PC-9 (cell line): ENCODE results near the gene IFNL1. TPM values are rescaled to one million over a fixed set of nuclear protein-coding genes. Genes with fewer than 3 reads are reported as not detected.

Source experiments
- BruUV-seq: library from RNA; stranded (reverse); fragments of 400-500 nt; replicated peaks from 2 replicates; lab custom pipeline; 2021; lab: Mats Ljungman, UMichigan
- CTCF ChIA-PET: fragments of 300-600 bp; sonication (Branson Sonifier 250); formaldehyde crosslinking; loops from one replicate; lab custom pipeline; 2022; ENCODE audit warnings: antibody characterized with exemption; lab: Charles Lee
- POLR2A ChIA-PET: fragments of 300-600 bp; sonication (Branson Sonifier 250); formaldehyde crosslinking; loops from one replicate; lab custom pipeline; 2022; ENCODE audit warnings: antibody characterized with exemption; ENCODE audit not compliant: unreplicated experiment; lab: Charles Lee
- DNase-seq, 2 experiments: peaks; one replicate each; pipeline versions ENCODE4 v3.0.0 to v3.0.0-alpha.2; 2015 to 2022; ENCODE audit warnings: mixed read lengths in 1 of 2
- H2AFZ ChIP-seq: fragments of 200-600 bp; sonication (generic); 2 replicates; pipeline ENCODE4 v1.8.1; 2017; ENCODE audit warnings: antibody characterized with exemption
- H3F3A ChIP-seq: fragments of 200-600 bp; sonication (generic); 2 replicates; pipeline ENCODE4 v1.8.1; 2017; ENCODE audit warnings: antibody characterized with exemption, mild to moderate bottlenecking, low read depth; ENCODE audit not compliant: insufficient read depth
- H3K27ac ChIP-seq: fragments of 200-600 bp; sonication (generic); 2 replicates; pipeline ENCODE4 v1.6.1; 2016; ENCODE audit warnings: mixed run types
- H3K27me3 ChIP-seq: fragments of 200-600 bp; sonication (generic); 2 replicates; pipeline ENCODE4 v1.6.1; 2016; ENCODE audit warnings: low read depth, mixed run types; ENCODE audit not compliant: insufficient read depth
- H3K36me3 ChIP-seq: fragments of 200-600 bp; sonication (generic); 2 replicates; pipeline ENCODE4 v1.6.1; 2016; ENCODE audit warnings: low read depth, mixed run types
- H3K4me1 ChIP-seq: fragments of 200-600 bp; sonication (generic); replicated peaks from 2 replicates; pipeline ENCODE4 v1.6.1; 2016; ENCODE audit warnings: mixed run types; ENCODE audit not compliant: insufficient read depth
- H3K4me2 ChIP-seq: fragments of 200-600 bp; sonication (generic); 2 replicates; pipeline ENCODE4 v1.6.1; 2017; ENCODE audit warnings: mixed run types
- H3K4me3 ChIP-seq: fragments of 200-600 bp; sonication (generic); 2 replicates; pipeline ENCODE4 v1.6.1; 2016; ENCODE audit warnings: mixed run types
- H3K79me2 ChIP-seq: fragments of 200-600 bp; sonication (generic); 2 replicates; pipeline ENCODE4 v1.6.1; 2017; ENCODE audit warnings: low read depth, mixed run types
- H3K9me2 ChIP-seq: fragments of 200-600 bp; sonication (generic); 2 replicates; pipeline ENCODE4 v1.8.1; 2017; ENCODE audit warnings: mild to moderate bottlenecking; ENCODE audit not compliant: insufficient read depth
- H3K9me3 ChIP-seq: fragments of 200-600 bp; sonication (generic); 2 replicates; pipeline ENCODE4 v1.8.1; 2016; ENCODE audit warnings: low read depth; ENCODE audit not compliant: insufficient read depth
- H4K20me1 ChIP-seq: fragments of 200-600 bp; sonication (generic); 2 replicates; pipeline ENCODE4 v1.8.1; 2017; ENCODE audit not compliant: insufficient read depth
- CTCF ChIP-seq: fragments of 200-600 bp; sonication (generic); conservative IDR thresholded peaks from 2 replicates; pipeline ENCODE4 v1.6.1; 2017; ENCODE audit warnings: mixed run types, antibody characterized with exemption, mild to moderate bottlenecking, moderate library complexity
- EZH2 ChIP-seq: fragments of 200-600 bp; sonication (generic); IDR thresholded peaks from 2 replicates; pipeline ENCODE4 v1.8.0; 2017; ENCODE audit warnings: antibody characterized with exemption, low read depth
- intact Hi-C: fragments of 100-400 bp; cut with micrococcal nuclease; formaldehyde crosslinking; loops from one replicate; pipeline ENCODE4 v1.10.0; 2022; ENCODE audit not compliant: unreplicated experiment
- total RNA-seq: library from RNA; stranded (reverse); gene quantifications from 2 replicates; pipeline ENCODE4 v1.2.3, GENCODE V29; 2021

IFNL1 gene
- total RNA-seq, 1 experiment from 2014 or later = not detected

DNA sequence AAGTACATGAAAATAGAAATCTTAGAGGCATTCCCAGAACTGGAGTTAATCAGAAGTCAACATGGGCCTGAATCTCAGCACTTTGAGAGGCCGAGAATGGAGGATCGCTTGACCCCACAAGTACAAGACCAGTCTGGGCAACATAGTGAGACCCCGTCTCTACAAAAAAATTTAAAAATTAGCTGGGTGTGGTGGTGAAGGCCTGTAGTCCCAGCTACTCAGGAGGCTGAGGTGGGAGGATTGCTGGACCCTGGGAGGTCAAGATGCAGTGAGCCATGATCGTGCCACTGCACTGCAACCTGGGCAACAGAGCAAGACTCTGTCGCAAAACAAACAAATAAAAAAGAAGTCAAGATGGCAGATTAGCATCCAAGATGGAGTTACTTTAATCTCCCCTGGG is 19.5 kb upstream of the IFNL1 start:
- Histone ChIP-seq H3K36me3 (no peaks in the 10 kb centered on the region), H3F3A (peaks cover 3% of the 10 kb centered on the region; the same call in 1 of the 2 replicates), H3K27ac (no peak overlapping the region), H3K79me2 (no peaks in the 10 kb centered on the region), H4K20me1 (no peaks in the 10 kb centered on the region), H3K9me3 (no peaks in the 10 kb centered on the region), H3K4me1 (peaks cover 5% of the 10 kb centered on the region; the same call in 1 of the 2 replicates), H3K9me2 (no peaks in the 10 kb centered on the region), H3K4me2 (no peak overlapping the region), H3K4me3 (no peak overlapping the region), H3K27me3 (no peaks in the 10 kb centered on the region), H2AFZ (no peak overlapping the region)
- intact Hi-C loops = no loop called here
- TF ChIP-seq CTCF (no peak), EZH2 (no peak)
- ChIA-PET POLR2A (no interaction called here), CTCF (no interaction called here)
- no TSS peak for BruUV-seq
- no peak for DNase-seq

DNA sequence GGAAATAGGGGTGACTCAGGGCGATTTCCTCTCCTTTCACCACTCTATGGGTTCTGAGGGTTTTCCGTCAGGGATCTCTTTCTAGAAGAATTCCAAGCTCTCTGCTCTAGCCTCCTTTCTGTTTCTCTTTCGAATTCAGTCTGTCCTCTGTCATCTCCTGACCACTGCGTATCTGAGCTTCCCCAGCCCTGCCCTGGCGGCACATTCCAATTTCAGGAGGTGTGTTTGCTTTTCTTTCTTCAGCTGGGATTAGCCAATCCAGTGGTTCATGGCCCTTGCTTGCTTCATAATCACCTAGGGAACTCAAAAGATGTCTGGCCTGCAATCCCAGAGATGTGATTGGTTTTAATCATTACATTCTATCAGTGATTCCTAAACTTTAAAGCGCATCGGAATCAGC is 18.6 kb upstream of the IFNL1 start:
- POLR2A ChIA-PET = interaction anchor here (0.6 kb wide), 1 partner anchor 584 kb away, joined by 4 read pairs; no protein-coding TSS in a partner anchor
- H3K4me3 ChIP-seq = no peak overlapping the region
- peaks cover 5% of the 10 kb centered on the region; the same call in 1 of the 2 replicates for H3K4me1 ChIP-seq
- DNase-seq = peak; percentile 43 to 77
- H3F3A ChIP-seq = peaks cover 3% of the 10 kb centered on the region; the same call in 1 of the 2 replicates
- no peak overlapping the region for H2AFZ ChIP-seq
- H3K4me2 ChIP-seq = peak overlapping the region; percentile 45
- no peak for TF ChIP-seq EZH2
- intact Hi-C loops = no loop called here
- no peaks in the 10 kb centered on the region for H3K79me2 ChIP-seq
- no peaks in the 10 kb centered on the region for H3K36me3 ChIP-seq
- no peak overlapping the region for H3K27ac ChIP-seq
- H3K9me3 ChIP-seq = no peaks in the 10 kb centered on the region
- no peaks in the 10 kb centered on the region for H3K27me3 ChIP-seq
- no peaks in the 10 kb centered on the region for H4K20me1 ChIP-seq
- BruUV-seq = no TSS peak
- CTCF ChIA-PET = no interaction called here
- no peaks in the 10 kb centered on the region for H3K9me2 ChIP-seq

DNA sequence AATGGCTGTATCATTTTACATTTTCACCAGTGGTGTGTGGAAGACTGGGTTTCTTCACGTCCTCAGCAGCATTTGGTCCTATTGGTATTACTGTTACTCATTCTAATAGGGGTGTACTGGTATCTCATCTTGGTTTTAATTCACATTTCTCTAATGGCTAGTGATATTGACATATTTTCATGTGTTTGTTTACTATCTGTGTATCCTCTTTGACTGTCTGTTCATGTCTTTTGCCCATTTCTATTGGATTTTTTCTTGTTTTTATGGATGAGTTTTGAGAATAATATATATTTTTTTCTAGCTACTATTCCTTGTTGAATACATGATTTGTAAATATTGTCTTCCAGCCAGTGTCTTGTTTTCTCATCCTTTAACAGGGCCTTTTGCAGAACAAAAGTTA is 14.2 kb upstream of the IFNL1 start:
- H3F3A ChIP-seq = peaks cover 3% of the 10 kb centered on the region; the same call in 1 of the 2 replicates
- H3K9me3 ChIP-seq = peaks cover 6% of the 10 kb centered on the region; the same call in 1 of the 2 replicates
- intact Hi-C loops = no loop called here
- H3K36me3 ChIP-seq = no peaks in the 10 kb centered on the region
- peaks cover 5% of the 10 kb centered on the region; the same call in 1 of the 2 replicates for H3K4me1 ChIP-seq
- no TSS peak for BruUV-seq
- H3K4me3 ChIP-seq = no peak overlapping the region
- ChIA-PET POLR2A (interaction anchor here (0.5 to 0.7 kb wide), 2 partner anchors 173 to 250 kb away, joined by 4 to 11 read pairs; partner anchors contain the start of gene FBXO27), CTCF (no interaction called here)
- no peaks in the 10 kb centered on the region for H3K9me2 ChIP-seq
- no peak for DNase-seq
- no peak overlapping the region for H3K27ac ChIP-seq
- H3K79me2 ChIP-seq = no peaks in the 10 kb centered on the region
- no peak overlapping the region for H2AFZ ChIP-seq
- no peaks in the 10 kb centered on the region for H4K20me1 ChIP-seq
- TF ChIP-seq EZH2 (no peak), CTCF (no peak)
- no peak overlapping the region for H3K4me2 ChIP-seq
- no peaks in the 10 kb centered on the region for H3K27me3 ChIP-seq

GRCh38 chr19:39284032-39284431 is 12.2 kb upstream of the IFNL1 start:
- H2AFZ ChIP-seq = no peak overlapping the region
- BruUV-seq = no TSS peak
- no peak overlapping the region for H3K4me3 ChIP-seq
- no peaks in the 10 kb centered on the region for H3K27me3 ChIP-seq
- TF ChIP-seq CTCF = no peak
- TF ChIP-seq EZH2 = no peak
- H3K36me3 ChIP-seq = no peaks in the 10 kb centered on the region
- no peaks in the 10 kb centered on the region for H3K79me2 ChIP-seq
- CTCF ChIA-PET = no interaction called here
- H3K4me2 ChIP-seq = no peak overlapping the region
- H3K4me1 ChIP-seq = no peaks in the 10 kb centered on the region
- intact Hi-C loops = no loop called here
- H3F3A ChIP-seq = peaks cover 3% of the 10 kb centered on the region; the same call in 1 of the 2 replicates
- no peak overlapping the region for H3K27ac ChIP-seq
- peaks cover 6% of the 10 kb centered on the region; the same call in 1 of the 2 replicates for H3K9me3 ChIP-seq
- DNase-seq = no peak
- H4K20me1 ChIP-seq = no peaks in the 10 kb centered on the region
- POLR2A ChIA-PET = no interaction called here
- no peaks in the 10 kb centered on the region for H3K9me2 ChIP-seq
